Ascending aorta (tissue), 2 donors: Measurements from ENCODE around the gene PEX1. TPM values are rescaled to one million over a fixed set of nuclear protein-coding genes. Genes with fewer than 3 reads are reported as not detected.

Source experiments
- DNase-seq, 2 donors: peaks; one replicate each; pipeline ENCODE4 v3.0.0-alpha.2; 2019; ENCODE audit warnings: low spot score in 2 of 2
- H3K27ac ChIP-seq, 2 donors: fragments of 200-600 bp; sonication (generic); one replicate each; pipeline ENCODE4 v1.5.1; 2016 to 2017; ENCODE audit warnings: mild to moderate bottlenecking in 1 of 2
- H3K27me3 ChIP-seq: fragments of 200-600 bp; sonication (generic); one replicate; pipeline ENCODE4 v1.5.1; 2017
- H3K36me3 ChIP-seq, 2 donors: fragments of 200-600 bp; sonication (generic); one replicate each; pipeline ENCODE4 v1.5.1; 2016
- H3K4me1 ChIP-seq, 2 donors: fragments of 200-600 bp; sonication (generic); one replicate each; pipeline ENCODE4 v1.5.1; 2016 to 2017; ENCODE audit warnings: mild to moderate bottlenecking in 1 of 2
- H3K4me3 ChIP-seq, 2 donors: fragments of 200-600 bp; sonication (generic); one replicate each; pipeline ENCODE4 v1.5.1; 2016 to 2017; ENCODE audit warnings: mild to moderate bottlenecking in 1 of 2
- H3K9me3 ChIP-seq, 2 donors: fragments of 200-600 bp; sonication (generic); one replicate each; pipeline ENCODE4 v1.5.1; 2016
- intact Hi-C: fragments of 100-400 bp; cut with DNase I; formaldehyde crosslinking; loops from one replicate; pipeline ENCODE4 v1.15.1; 2023
- total RNA-seq: library from RNA; depleted of rRNA; stranded (reverse); fragments of >200 nt; gene quantifications from one replicate; pipeline ENCODE4 v1.1.0, GENCODE V29; 2016
- TF ChIP-seq, protein P1 (sequence below), 3 experiments: fragments of 200-600 bp in 2 of 3; fragments of 450-650 bp in 1 of 3; sonication (generic) in 2 of 3; IDR thresholded peaks; one replicate each; pipeline ENCODE4 v1.5.1; 2016 to 2019; ENCODE audit warnings: antibody characterized with exemption in 3 of 3, mild to moderate bottlenecking in 1 of 3, moderate library complexity in 1 of 3

PEX1 gene
- total RNA-seq, 1 donor from 2014 or later = 6.5 TPM

GRCh38 chr7:92560602-92561001 lies 32.3 kb upstream of the PEX1 start:
- Histone ChIP-seq H3K27me3 (no peaks in the 10 kb centered on the region), H3K9me3 (no peaks in the 10 kb centered on the region), H3K4me1 (peaks cover 0 to 2% of the 10 kb centered on the region in 2 donors), H3K27ac (peak overlapping the region in 1 of 2 donors; percentile 10), H3K36me3 (peaks cover 22 to 26% of the 10 kb centered on the region in 2 donors), H3K4me3 (no peak overlapping the region)
- intact Hi-C loops = no loop called here
- TF ChIP-seq, protein P1, sequence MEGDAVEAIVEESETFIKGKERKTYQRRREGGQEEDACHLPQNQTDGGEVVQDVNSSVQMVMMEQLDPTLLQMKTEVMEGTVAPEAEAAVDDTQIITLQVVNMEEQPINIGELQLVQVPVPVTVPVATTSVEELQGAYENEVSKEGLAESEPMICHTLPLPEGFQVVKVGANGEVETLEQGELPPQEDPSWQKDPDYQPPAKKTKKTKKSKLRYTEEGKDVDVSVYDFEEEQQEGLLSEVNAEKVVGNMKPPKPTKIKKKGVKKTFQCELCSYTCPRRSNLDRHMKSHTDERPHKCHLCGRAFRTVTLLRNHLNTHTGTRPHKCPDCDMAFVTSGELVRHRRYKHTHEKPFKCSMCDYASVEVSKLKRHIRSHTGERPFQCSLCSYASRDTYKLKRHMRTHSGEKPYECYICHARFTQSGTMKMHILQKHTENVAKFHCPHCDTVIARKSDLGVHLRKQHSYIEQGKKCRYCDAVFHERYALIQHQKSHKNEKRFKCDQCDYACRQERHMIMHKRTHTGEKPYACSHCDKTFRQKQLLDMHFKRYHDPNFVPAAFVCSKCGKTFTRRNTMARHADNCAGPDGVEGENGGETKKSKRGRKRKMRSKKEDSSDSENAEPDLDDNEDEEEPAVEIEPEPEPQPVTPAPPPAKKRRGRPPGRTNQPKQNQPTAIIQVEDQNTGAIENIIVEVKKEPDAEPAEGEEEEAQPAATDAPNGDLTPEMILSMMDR (IDR thresholded peaks at IDR 0.05) = no peak
- DNase-seq = no peak

DNA sequence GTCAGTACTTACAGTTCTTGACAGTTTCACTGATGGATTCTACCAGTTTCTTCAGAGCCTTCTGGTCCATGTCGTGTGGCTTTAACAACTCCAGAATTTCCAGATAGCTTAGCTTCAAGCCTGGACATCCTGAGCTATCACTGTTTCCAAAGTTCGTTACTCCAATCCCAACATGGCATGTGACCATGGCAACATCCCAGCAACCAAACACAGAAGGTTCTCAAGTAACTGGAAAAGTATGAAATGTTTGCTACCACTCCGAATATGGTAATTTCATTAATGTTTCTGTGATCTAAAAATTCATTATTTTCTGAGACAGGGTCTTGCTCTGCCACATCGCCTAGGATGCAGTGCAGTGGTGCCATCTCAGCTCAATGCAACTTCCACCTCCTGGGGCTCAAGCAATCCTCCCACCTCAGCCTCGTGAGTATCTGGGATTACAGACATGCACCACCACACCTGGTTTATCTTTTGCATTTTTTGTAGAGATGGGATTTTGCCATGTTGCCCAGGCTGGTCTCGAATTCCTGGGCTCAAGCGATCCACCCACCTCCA lies 29.6 kb upstream of the PEX1 start:
- H3K9me3 ChIP-seq = no peaks in the 10 kb centered on the region
- intact Hi-C loops = no loop called here
- peaks cover 0 to 2% of the 10 kb centered on the region in 2 donors for H3K4me1 ChIP-seq
- DNase-seq = no peak
- TF ChIP-seq, protein P1 (IDR thresholded peaks at IDR 0.05) = no peak
- peaks cover 12 to 13% of the 10 kb centered on the region in 2 donors for H3K36me3 ChIP-seq
- no peak overlapping the region for H3K27ac ChIP-seq
- no peak overlapping the region for H3K4me3 ChIP-seq
- no peaks in the 10 kb centered on the region for H3K27me3 ChIP-seq

DNA sequence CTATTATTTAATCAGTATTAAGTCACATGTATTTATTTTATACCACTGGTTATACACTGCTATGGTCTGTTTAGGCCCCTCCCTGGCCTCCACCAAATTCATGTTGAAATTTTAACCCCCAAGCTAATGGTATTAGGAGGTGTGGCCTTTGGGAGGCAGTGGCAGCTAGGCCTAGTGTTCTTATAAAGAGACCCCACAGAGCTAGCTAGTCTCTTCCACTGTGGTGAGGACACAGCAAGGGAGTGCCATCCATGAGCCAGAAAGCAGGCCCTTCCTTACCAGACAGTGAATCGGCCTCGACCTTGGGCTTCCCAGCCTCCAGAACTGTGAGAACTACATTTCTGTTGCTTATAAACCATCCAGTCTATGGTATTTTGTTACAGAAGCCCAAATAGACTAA lies 28.9 kb upstream of the PEX1 start:
- DNase-seq = no peak
- intact Hi-C loops = no loop called here
- Histone ChIP-seq H3K27ac (no peak overlapping the region), H3K36me3 (peaks cover 8% of the 10 kb centered on the region in 2 donors), H3K9me3 (no peaks in the 10 kb centered on the region), H3K4me1 (peaks cover 0 to 2% of the 10 kb centered on the region in 2 donors), H3K4me3 (no peak overlapping the region), H3K27me3 (no peaks in the 10 kb centered on the region)
- TF ChIP-seq, protein P1 (IDR thresholded peaks at IDR 0.05) = no peak

DNA sequence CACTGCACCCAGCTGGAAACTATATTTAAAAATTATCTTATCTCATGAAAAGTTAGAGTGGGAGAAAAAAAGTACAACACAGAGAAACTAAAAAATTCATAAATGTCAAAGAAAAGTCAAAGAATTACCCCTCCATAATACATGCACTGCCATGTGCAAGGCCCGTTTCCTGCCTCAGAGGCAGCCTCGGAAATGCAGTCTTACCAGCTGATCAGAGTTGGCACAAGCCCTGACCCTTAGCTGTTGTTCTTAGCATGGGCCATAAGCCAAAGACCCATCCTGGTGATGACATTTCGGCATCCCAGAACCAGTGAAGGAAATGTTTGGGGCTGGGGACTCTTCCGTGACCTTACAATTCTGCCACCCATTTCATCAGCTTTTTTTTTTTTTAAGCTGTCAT lies 21.9 kb upstream of the PEX1 start:
- Histone ChIP-seq H3K4me1 (no peaks in the 10 kb centered on the region), H3K4me3 (no peak overlapping the region), H3K9me3 (no peaks in the 10 kb centered on the region), H3K36me3 (no peaks in the 10 kb centered on the region), H3K27ac (no peak overlapping the region), H3K27me3 (no peaks in the 10 kb centered on the region)
- no peak for DNase-seq
- TF ChIP-seq, protein P1 (IDR thresholded peaks at IDR 0.05) = no peak
- intact Hi-C loops = no loop called here

- H3K27ac ChIP-seq = no peak overlapping the region
- no peaks in the 10 kb centered on the region for H3K27me3 ChIP-seq
- TF ChIP-seq, protein P1 (IDR thresholded peaks at IDR 0.05) = no peak
- intact Hi-C loops = no loop called here
- H3K9me3 ChIP-seq = no peaks in the 10 kb centered on the region
- H3K36me3 ChIP-seq = no peaks in the 10 kb centered on the region
- DNase-seq = no peak
- H3K4me3 ChIP-seq = no peak overlapping the region
- H3K4me1 ChIP-seq = no peaks in the 10 kb centered on the region
These were observed 19.3 kb upstream of the PEX1 start for GRCh38 chr7:92547579-92547978.
